Tibial nerve (tissue), 3 donors: ENCODE measurements around the gene SEL1L2.

Experiments
- POLR2A ChIP-seq, 2 donors: fragments of 450-650 bp; IDR thresholded peaks; one replicate each; pipeline ENCODE4 v1.6.1; 2017; ENCODE audit warnings: antibody characterized with exemption in 2 of 2, mild to moderate bottlenecking in 2 of 2, moderate library complexity in 2 of 2
- TF ChIP-seq, protein P1 (sequence below), 5 experiments: fragments of 200-600 bp in 3 of 5; fragments of 450-650 bp in 2 of 5; sonication (generic) in 3 of 5; IDR thresholded peaks; one replicate each; pipeline ENCODE4 v1.5.1; 2016 to 2019; ENCODE audit warnings: antibody characterized with exemption in 5 of 5, mild to moderate bottlenecking in 3 of 5, moderate library complexity in 2 of 5

DNA sequence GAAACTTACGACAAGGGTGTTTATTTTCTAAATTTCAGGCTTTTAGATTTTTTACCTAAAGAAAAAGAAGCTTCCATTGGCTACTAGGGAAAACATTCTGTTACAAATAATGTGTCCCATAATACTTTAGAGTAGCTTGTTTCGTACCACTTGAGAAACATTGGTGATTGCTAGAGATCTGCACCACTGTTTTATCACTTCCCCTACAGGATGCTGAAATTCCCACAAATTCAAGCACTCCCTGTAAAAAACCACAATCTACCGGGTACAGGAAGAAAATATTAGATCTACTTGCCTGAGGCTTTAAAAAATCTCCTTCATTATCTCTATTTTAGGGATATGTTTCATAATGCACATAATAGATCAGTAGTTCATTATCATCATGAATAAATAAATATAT is 29.9 kb downstream of the SEL1L2 start:
- TF ChIP-seq, protein P1, sequence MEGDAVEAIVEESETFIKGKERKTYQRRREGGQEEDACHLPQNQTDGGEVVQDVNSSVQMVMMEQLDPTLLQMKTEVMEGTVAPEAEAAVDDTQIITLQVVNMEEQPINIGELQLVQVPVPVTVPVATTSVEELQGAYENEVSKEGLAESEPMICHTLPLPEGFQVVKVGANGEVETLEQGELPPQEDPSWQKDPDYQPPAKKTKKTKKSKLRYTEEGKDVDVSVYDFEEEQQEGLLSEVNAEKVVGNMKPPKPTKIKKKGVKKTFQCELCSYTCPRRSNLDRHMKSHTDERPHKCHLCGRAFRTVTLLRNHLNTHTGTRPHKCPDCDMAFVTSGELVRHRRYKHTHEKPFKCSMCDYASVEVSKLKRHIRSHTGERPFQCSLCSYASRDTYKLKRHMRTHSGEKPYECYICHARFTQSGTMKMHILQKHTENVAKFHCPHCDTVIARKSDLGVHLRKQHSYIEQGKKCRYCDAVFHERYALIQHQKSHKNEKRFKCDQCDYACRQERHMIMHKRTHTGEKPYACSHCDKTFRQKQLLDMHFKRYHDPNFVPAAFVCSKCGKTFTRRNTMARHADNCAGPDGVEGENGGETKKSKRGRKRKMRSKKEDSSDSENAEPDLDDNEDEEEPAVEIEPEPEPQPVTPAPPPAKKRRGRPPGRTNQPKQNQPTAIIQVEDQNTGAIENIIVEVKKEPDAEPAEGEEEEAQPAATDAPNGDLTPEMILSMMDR (IDR thresholded peaks at IDR 0.05) = no peak
- no peak for TF ChIP-seq POLR2A (IDR thresholded peaks at IDR 0.05)
